Muscle of leg (tissue), 11 donors: ENCODE results near the gene TRIM65. TPM values are rescaled to one million over a fixed set of nuclear protein-coding genes. Genes with fewer than 3 reads are reported as not detected.

Source experiments
- DNase-seq: peaks from one replicate; pipeline ENCODE4 v3.0.0; 2013
- H3K27ac ChIP-seq: one replicate; pipeline ENCODE4 v1.5.1; 2013; ENCODE audit warnings: mild to moderate bottlenecking, low read length, control low read depth
- H3K27me3 ChIP-seq: one replicate; pipeline ENCODE4 v1.6.1; 2013; ENCODE audit warnings: low read length; ENCODE audit not compliant: control insufficient read depth, insufficient read depth
- H3K36me3 ChIP-seq: one replicate; pipeline ENCODE4 v1.6.1; 2013; ENCODE audit warnings: low read length; ENCODE audit not compliant: control insufficient read depth, insufficient read depth
- H3K4me1 ChIP-seq: one replicate; pipeline ENCODE4 v1.6.1; 2013; ENCODE audit warnings: low read length; ENCODE audit not compliant: control insufficient read depth, insufficient read depth
- H3K4me3 ChIP-seq: one replicate; pipeline ENCODE4 v1.5.1; 2013; ENCODE audit warnings: low read length, control low read depth
- H3K9me3 ChIP-seq: replicated peaks from 2 replicates; pipeline ENCODE4 v1.6.1; 2013; ENCODE audit warnings: low read depth, low read length; ENCODE audit not compliant: control insufficient read depth
- WGBS: methylation state at CpG from one replicate; pipeline ENCODE4 v1.1.5; 2013; ENCODE audit warnings: missing lambda C conversion rate; ENCODE audit not compliant: insufficient coverage; 5-methylcytosine and 5-hydroxymethylcytosine counted together
- polyA plus RNA-seq, 8 donors: library from polyadenylated mRNA; unstranded; fragments of 120-200 nt; gene quantifications; one replicate each; pipeline versions ENCODE4 v1.2.1 to v1.2.3, GENCODE V29; 2013; ENCODE audit warnings: inconsistent platforms in 1 of 8, low replicate concordance in 1 of 8; ENCODE audit not compliant: insufficient read length in 8 of 8, insufficient read depth in 1 of 8
- total RNA-seq: library from RNA; stranded (reverse); fragments of 120-200 nt; gene quantifications from one replicate; pipeline ENCODE4 v1.2.4, GENCODE V29; 2013

TRIM65 gene
- total and polyA plus RNA-seq, 9 donors = 12.7 to 19.5 (median 15.8) TPM

DNA sequence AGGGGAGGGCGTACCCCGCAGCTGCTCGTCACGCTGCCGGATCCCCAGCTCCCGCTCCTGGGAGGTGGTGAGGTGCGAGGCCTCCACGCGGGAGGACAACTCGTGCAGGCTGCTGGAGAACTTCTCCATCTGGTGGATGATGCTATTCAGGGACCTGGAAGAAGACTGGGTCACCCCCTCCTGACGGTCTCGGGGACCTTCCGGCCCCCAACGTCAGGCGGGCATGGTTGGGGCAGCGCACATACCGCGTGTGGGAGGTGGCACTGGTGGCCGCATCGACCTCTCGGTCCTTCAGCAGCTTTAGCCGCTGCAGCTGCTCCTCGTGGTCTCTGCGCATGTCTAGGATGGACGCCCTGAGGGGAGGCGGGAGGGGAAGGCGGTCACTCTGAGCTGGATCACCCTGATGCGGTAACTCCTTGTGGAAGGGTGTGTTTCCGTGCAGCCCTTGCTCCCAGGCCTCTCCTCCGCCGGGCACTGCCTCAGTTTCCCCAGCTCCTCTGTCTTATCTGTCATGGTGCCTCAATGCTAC is 21.2 kb upstream of the TRIM65 start:
- H3K4me3 ChIP-seq = no peak overlapping the region
- H3K27me3 ChIP-seq = no peaks in the 10 kb centered on the region
- H3K27ac ChIP-seq = peak overlapping the region; percentile 62
- WGBS = 86% methylated on average over 23 of the region's 31 CpGs
- peaks cover 39% of the 10 kb centered on the region for H3K36me3 ChIP-seq
- no peaks in the 10 kb centered on the region for H3K9me3 ChIP-seq
- peaks cover 35% of the 10 kb centered on the region for H3K4me1 ChIP-seq
- no peak for DNase-seq

DNA sequence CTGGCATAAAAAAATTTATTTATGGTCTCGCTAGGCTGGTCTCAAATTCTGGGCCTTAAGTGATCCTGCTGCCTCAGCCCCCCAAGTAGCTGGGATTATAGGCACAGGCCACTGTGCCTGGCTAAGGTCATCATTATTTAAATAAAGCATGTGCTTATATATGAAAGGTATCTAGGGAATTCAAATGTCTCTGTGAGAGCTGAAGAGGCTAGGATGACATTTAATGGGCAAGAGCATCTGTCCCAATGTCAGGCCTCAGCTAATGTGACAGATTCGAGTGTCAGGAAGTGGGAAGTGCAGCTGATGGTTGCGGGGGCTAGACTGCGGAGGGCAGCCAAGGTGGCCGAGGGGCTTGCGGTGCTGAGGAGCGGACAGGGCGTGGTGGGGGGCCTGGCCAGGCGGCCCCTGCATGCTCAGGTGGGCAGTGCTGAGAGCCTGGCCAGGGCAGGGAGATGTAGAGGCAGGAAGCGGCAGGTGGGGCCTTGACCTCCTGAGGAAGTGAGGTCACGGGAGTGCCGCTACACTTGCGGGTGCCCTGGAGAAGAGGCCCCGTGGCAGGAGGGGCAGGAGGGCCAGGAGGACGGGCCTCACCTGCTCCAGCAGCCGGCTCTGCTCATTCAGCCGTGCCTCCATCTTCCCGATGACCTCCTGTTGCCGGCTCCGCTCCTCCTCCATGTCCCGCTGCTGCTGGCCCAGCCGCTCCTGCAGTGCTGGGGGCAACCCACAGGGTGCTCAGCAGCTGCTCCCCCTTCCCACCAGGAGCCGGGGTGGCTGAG is 20.6 kb upstream of the TRIM65 start:
- no peaks in the 10 kb centered on the region for H3K9me3 ChIP-seq
- peaks cover 31% of the 10 kb centered on the region for H3K4me1 ChIP-seq
- H3K27ac ChIP-seq = peak overlapping the region; percentile 62
- H3K27me3 ChIP-seq = no peaks in the 10 kb centered on the region
- H3K36me3 ChIP-seq = peaks cover 36% of the 10 kb centered on the region
- WGBS = 79% methylated on average over 15 of the region's 23 CpGs
- DNase-seq = peak; percentile 65
- no peak overlapping the region for H3K4me3 ChIP-seq

- Histone ChIP-seq H3K9me3 (no peaks in the 10 kb centered on the region), H3K4me3 (no peak overlapping the region), H3K36me3 (peaks cover 41% of the 10 kb centered on the region), H3K4me1 (peaks cover 29% of the 10 kb centered on the region), H3K27me3 (no peaks in the 10 kb centered on the region), H3K27ac (no peak overlapping the region)
- DNase-seq = no peak
- 95% methylated on average over 4 of the region's 8 CpGs for WGBS
Measured at GRCh38 chr17:75915268-75915667, 18.5 kb upstream of the TRIM65 start.

- Histone ChIP-seq H3K27ac (no peak overlapping the region), H3K27me3 (no peaks in the 10 kb centered on the region), H3K9me3 (no peaks in the 10 kb centered on the region), H3K36me3 (peaks cover 40% of the 10 kb centered on the region), H3K4me3 (no peak overlapping the region), H3K4me1 (peaks cover 29% of the 10 kb centered on the region)
- WGBS = 88% methylated on average over 29 of the region's 34 CpGs
- DNase-seq = no peak
Measured at GRCh38 chr17:75914643-75915267, 18.0 kb upstream of the TRIM65 start.

DNA sequence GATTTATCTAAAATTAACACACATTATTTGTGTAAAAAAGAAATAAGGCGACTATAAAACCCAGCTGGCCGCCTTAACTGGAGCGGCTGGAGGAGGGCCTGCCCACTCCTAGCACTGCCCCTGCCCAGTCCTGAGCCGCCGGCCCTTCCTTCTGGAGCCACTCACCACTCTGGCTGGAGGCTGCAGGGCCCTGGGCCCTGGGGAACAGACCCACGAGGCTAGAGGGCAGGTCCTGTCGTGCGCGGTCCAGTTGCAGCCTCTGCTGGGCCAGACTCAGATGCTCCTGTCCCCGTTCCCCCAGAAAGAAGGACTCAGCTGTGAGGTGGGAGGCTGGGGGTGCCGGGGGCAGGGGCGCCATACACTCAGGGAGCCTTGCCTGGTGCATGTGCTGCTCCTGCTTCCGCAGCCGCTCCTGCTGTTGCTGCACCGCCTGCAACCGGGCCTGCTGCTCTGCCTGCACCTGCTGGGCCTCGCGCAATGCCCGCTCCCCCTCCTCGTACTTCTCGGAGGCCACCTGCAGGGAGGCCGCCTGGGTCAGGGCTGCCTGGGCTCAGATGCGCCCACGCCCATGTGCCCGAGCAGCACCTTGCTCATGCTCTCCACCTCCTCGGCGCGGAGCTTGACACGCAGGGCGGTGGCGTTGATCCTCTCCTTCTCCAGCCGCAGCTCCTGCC is 16.9 kb upstream of the TRIM65 start:
- DNase-seq = no peak
- no peak overlapping the region for H3K27ac ChIP-seq
- H3K4me3 ChIP-seq = no peak overlapping the region
- no peaks in the 10 kb centered on the region for H3K9me3 ChIP-seq
- 89% methylated on average over 31 of the region's 32 CpGs for WGBS
- no peaks in the 10 kb centered on the region for H3K27me3 ChIP-seq
- H3K4me1 ChIP-seq = peaks cover 24% of the 10 kb centered on the region
- peaks cover 32% of the 10 kb centered on the region for H3K36me3 ChIP-seq

GRCh38 chr17:75910699-75911098 is 13.9 kb upstream of the TRIM65 start:
- H3K27ac ChIP-seq = no peak overlapping the region
- peaks cover 25% of the 10 kb centered on the region for H3K36me3 ChIP-seq

DNA sequence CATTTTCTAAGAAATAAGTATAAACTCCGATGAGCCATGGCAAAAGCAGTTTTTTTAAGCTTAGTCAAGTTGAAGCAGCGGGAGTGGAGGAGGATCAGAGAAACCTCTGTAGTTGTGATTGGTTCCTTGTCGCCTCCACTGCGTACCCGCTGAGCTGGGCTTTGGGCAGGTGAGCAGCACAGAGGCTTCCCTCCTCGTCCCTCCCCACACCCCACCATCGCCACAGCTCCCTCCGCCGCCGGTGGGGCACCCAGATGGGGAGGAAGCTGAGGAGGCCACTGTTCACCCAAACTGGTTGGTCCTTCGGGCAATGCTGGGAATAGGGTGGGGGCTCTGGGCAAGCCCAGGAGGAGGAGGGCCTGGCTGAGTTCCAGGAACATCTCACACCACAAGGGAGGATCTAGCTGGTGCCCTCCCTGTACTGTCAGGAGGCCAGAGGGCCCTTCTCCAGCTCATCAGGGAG is 13.1 kb upstream of the TRIM65 start:
- DNase-seq = no peak
- H3K4me3 ChIP-seq = no peak overlapping the region
- H3K27ac ChIP-seq = no peak overlapping the region
- no peaks in the 10 kb centered on the region for H3K9me3 ChIP-seq
- no peaks in the 10 kb centered on the region for H3K27me3 ChIP-seq
- peaks cover 22% of the 10 kb centered on the region for H3K4me1 ChIP-seq
- WGBS = no CpG with 5 or more reads among the region's 11 CpGs
- peaks cover 20% of the 10 kb centered on the region for H3K36me3 ChIP-seq

More at GRCh38 chr17:75910699-75911098, 13.9 kb upstream of the TRIM65 start:
- Histone ChIP-seq H3K4me1 (peaks cover 16% of the 10 kb centered on the region), H3K4me3 (no peak overlapping the region), H3K9me3 (no peaks in the 10 kb centered on the region), H3K27me3 (no peaks in the 10 kb centered on the region)
- WGBS = 100% methylated on average over 1 of the region's 6 CpGs
- no peak for DNase-seq

DNA sequence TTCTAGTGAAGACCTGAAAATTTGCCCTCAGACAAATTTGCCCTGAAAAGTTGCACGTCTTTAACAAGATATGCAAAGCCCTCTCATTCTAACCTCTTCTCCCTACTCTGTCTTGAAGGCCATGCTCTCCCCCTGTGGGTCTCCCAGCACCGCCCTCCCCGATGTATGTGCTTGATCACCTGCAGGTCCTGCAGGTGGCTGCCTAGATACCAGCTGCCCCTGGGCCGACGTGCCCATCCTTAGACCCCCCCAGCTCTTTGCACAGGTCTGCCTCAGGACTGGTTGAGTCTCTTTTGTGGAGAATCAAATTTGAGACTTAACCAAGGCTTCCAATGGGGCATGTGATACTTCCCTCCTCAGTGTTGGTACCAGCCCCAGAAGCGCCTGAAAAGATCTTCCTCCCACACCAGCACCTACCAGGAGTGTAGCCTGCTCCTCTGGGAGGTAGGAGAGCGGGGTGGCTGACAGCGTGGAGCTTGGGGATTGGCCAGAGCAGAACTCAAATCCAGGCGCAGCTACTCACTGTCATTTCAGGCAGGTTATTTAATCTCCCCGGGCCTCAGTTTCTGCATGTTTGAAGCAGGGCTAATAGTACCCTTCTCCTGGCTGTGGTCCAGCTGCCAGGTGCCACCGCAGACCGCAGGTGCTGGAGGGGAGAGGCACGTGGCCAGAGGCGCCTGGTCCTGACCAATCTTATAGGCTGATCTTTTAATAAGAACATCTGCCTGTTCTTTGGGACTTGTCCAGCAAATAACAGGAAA is 12.5 kb upstream of the TRIM65 start:
- Histone ChIP-seq H3K27me3 (no peaks in the 10 kb centered on the region), H3K36me3 (peaks cover 13% of the 10 kb centered on the region), H3K4me1 (peaks cover 23% of the 10 kb centered on the region), H3K27ac (no peak overlapping the region), H3K4me3 (no peak overlapping the region), H3K9me3 (no peaks in the 10 kb centered on the region)
- 66% methylated on average over 8 of the region's 14 CpGs for WGBS
- DNase-seq = no peak

DNA sequence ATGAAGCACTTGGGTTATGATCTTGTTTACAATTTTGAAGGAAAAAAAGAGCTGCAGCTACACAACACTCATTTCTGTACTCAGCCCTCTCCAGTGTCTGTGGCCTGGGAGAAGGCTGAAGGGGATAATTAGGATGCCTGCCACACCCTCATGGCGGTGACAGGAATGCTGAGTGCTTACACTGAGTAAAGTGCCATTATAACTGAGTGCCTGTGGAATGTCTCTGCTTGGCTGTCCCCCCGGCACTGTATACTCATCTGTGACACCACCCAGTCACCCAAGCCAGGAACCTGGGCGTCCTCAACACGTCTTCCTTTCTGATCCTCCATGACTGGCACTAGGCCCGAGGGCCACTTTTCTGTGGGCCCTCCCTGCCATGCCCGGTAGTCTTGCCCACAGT is 11.4 kb upstream of the TRIM65 start:
- no peak overlapping the region for H3K4me3 ChIP-seq
- WGBS = 71% methylated on average over 5 of the region's 6 CpGs
- H3K27me3 ChIP-seq = no peaks in the 10 kb centered on the region
- DNase-seq = no peak
- H3K27ac ChIP-seq = no peak overlapping the region
- H3K36me3 ChIP-seq = peaks cover 14% of the 10 kb centered on the region
- no peaks in the 10 kb centered on the region for H3K9me3 ChIP-seq
- peaks cover 34% of the 10 kb centered on the region for H3K4me1 ChIP-seq
